GM21390 (cell line): ENCODE measurements around the gene MED16.
"Not testable (repeated sequence)": the region's sequence is repeated elsewhere in the genome, so short reads cannot be mapped to it uniquely, and the experiment has no call there.

Experiments used
- ATAC-seq: cut with Tn5 transposase; IDR thresholded peaks from one replicate; pipeline ENCODE4 v1.9.1; 2021; ENCODE audit not compliant: unreplicated experiment

The MED16 gene

GRCh38 chr19:831407-832369 lies 61.3 kb downstream of the MED16 start:
- no peak for ATAC-seq

- ATAC-seq: no peak
Measured at GRCh38 chr19:829129-829758, 63.7 kb downstream of the MED16 start.

- ATAC-seq: no peak
Measured at GRCh38 chr19:827710-828321, 65.2 kb downstream of the MED16 start, which contains the start of gene AZU1. Gene AZU1, plus strand, starts transcription at chr19:827837. Its CDS starts 10 bp downstream, at chr19:827847.

- no peak for ATAC-seq
Measured at GRCh38 chr19:827314-827709, 65.7 kb downstream of the MED16 start.

GRCh38 chr19:825897-826644 lies 66.9 kb downstream of the MED16 start:
- no peak for ATAC-seq

- ATAC-seq: no peak
Measured at GRCh38 chr19:824885-825284, 68.1 kb downstream of the MED16 start.

GRCh38 chr19:823565-824121 lies 69.3 kb downstream of the MED16 start:
- no peak for ATAC-seq

- no peak for ATAC-seq
Measured at GRCh38 chr19:821825-822503, 71.0 kb downstream of the MED16 start, which contains the start of gene PLPPR3. Gene PLPPR3, minus strand, starts transcription at chr19:821955. Its CDS starts 396 bp downstream, at chr19:821559.

- ATAC-seq: no peak
Measured at GRCh38 chr19:821231-821824, 71.7 kb downstream of the MED16 start.

GRCh38 chr19:820212-820611 lies 72.8 kb downstream of the MED16 start:
- not testable (repeated sequence) for ATAC-seq
